Mesenchymal stem cell (in vitro differentiated cells and primary cell): ENCODE data around the gene CCDC136.

Experiments
- DNase-seq: peaks from one replicate; pipeline ENCODE4 v3.0.0-alpha.2; 2013
- H2AFZ ChIP-seq: one replicate; pipeline ENCODE4 v1.6.1; 2013; ENCODE audit warnings: low read depth, mild to moderate bottlenecking, control low read depth, inconsistent platforms, low read length, moderate library complexity
- H2AK5ac ChIP-seq: 2 replicates; pipeline ENCODE4 v1.6.1; 2013; ENCODE audit warnings: low read length, moderate library complexity, mild to moderate bottlenecking, inconsistent platforms; ENCODE audit not compliant: severe bottlenecking
- H2BK120ac ChIP-seq: one replicate; pipeline ENCODE4 v1.6.1; 2013; ENCODE audit warnings: low read depth, mild to moderate bottlenecking, inconsistent platforms, low read length, moderate library complexity
- H2BK12ac ChIP-seq, 2 experiments: one replicate each; pipeline ENCODE4 v1.6.1; 2013; ENCODE audit warnings: inconsistent platforms in 2 of 2, low read length in 2 of 2, mild to moderate bottlenecking in 2 of 2, moderate library complexity in 2 of 2, control low read depth in 1 of 2
- H2BK15ac ChIP-seq: one replicate; pipeline ENCODE4 v1.6.1; 2013; ENCODE audit warnings: mild to moderate bottlenecking, low read depth, inconsistent platforms; ENCODE audit not compliant: poor library complexity, severe bottlenecking
- H2BK5ac ChIP-seq: 2 replicates; pipeline ENCODE4 v1.6.1; 2013; ENCODE audit warnings: low read depth, mild to moderate bottlenecking, low read length, control low read depth, inconsistent platforms; ENCODE audit not compliant: poor library complexity, severe bottlenecking
- H3K14ac ChIP-seq, 2 experiments: one replicate each; pipeline ENCODE4 v1.6.1; 2013; ENCODE audit warnings: inconsistent platforms in 2 of 2, low read length in 2 of 2, control low read depth in 1 of 2, mild to moderate bottlenecking in 1 of 2, moderate library complexity in 1 of 2
- H3K18ac ChIP-seq, 2 experiments: one replicate each; pipeline ENCODE4 v1.6.1; 2013; ENCODE audit warnings: inconsistent platforms in 2 of 2, low read length in 2 of 2, control low read depth in 1 of 2, low read depth in 1 of 2, mild to moderate bottlenecking in 1 of 2
- H3K23ac ChIP-seq, 2 experiments: one replicate each; pipeline ENCODE4 v1.6.1; 2013; ENCODE audit warnings: inconsistent platforms in 2 of 2, low read length in 2 of 2, mild to moderate bottlenecking in 2 of 2, moderate library complexity in 2 of 2, control low read depth in 1 of 2
- H3K27ac ChIP-seq: 2 replicates; pipeline ENCODE4 v1.5.1; 2013; ENCODE audit warnings: mild to moderate bottlenecking, moderate library complexity, low read length, control low read depth, inconsistent platforms; ENCODE audit not compliant: poor library complexity, severe bottlenecking
- H3K27me3 ChIP-seq, 2 experiments: 2 replicates each; pipeline versions ENCODE4 v1.6.1 to v1.7.0; 2013; ENCODE audit warnings: low read length in 2 of 2, mild to moderate bottlenecking in 2 of 2, moderate library complexity in 2 of 2, control low read depth in 1 of 2, inconsistent platforms in 1 of 2; ENCODE audit not compliant: control insufficient read depth in 1 of 2, insufficient read depth in 1 of 2
- H3K36me3 ChIP-seq, 2 experiments: 2 replicates each; pipeline versions ENCODE4 v1.6.1 to v1.7.0; 2013; ENCODE audit warnings: low read length in 2 of 2, control low read depth in 1 of 2, inconsistent platforms in 1 of 2, low read depth in 1 of 2, mild to moderate bottlenecking in 1 of 2; ENCODE audit not compliant: insufficient read depth in 2 of 2, control insufficient read depth in 1 of 2
- H3K4ac ChIP-seq, 2 experiments: one replicate each; pipeline ENCODE4 v1.6.1; 2013; ENCODE audit warnings: inconsistent platforms in 2 of 2, low read length in 2 of 2, mild to moderate bottlenecking in 2 of 2, moderate library complexity in 2 of 2, control low read depth in 1 of 2, low read depth in 1 of 2
- H3K4me1 ChIP-seq: 2 replicates; pipeline ENCODE4 v1.6.1; 2013; ENCODE audit warnings: low read depth, low read length, control low read depth; ENCODE audit not compliant: control insufficient read depth, insufficient read depth
- H3K4me2 ChIP-seq: 2 replicates; pipeline ENCODE4 v1.6.1; 2013; ENCODE audit warnings: low read length, mild to moderate bottlenecking, inconsistent platforms; ENCODE audit not compliant: poor library complexity, severe bottlenecking
- H3K4me3 ChIP-seq, 2 experiments: 2 replicates each; pipeline versions ENCODE4 v1.5.1 to v1.7.0; 2013; ENCODE audit warnings: low read length in 2 of 2, mild to moderate bottlenecking in 2 of 2, control low read depth in 1 of 2, low read depth in 1 of 2; ENCODE audit not compliant: insufficient read depth in 1 of 2
- H3K79me1 ChIP-seq: replicated peaks from 2 replicates; pipeline ENCODE4 v1.6.1; 2013; ENCODE audit warnings: mild to moderate bottlenecking, control low read depth, low read length, inconsistent platforms; ENCODE audit not compliant: poor library complexity, severe bottlenecking
- H3K9ac ChIP-seq: 2 replicates; pipeline ENCODE4 v1.7.0; 2013; ENCODE audit warnings: mild to moderate bottlenecking, low read length, moderate library complexity
- H3K9me3 ChIP-seq: 2 replicates; pipeline ENCODE4 v1.7.0; 2013; ENCODE audit warnings: mild to moderate bottlenecking, low read length; ENCODE audit not compliant: control insufficient read depth
- H4K8ac ChIP-seq: one replicate; pipeline ENCODE4 v1.6.1; 2013; ENCODE audit warnings: inconsistent platforms, mild to moderate bottlenecking, low read length, moderate library complexity
- H4K91ac ChIP-seq: one replicate; pipeline ENCODE4 v1.6.1; 2013; ENCODE audit warnings: mild to moderate bottlenecking, low read length, inconsistent platforms
- WGBS: methylation state at CpG from one replicate; pipeline ENCODE4 v1.1.7; 2013; ENCODE audit warnings: mixed read lengths; 5-methylcytosine and 5-hydroxymethylcytosine counted together

The CCDC136 gene

GRCh38 chr7:128831994-128832879 is 40.5 kb downstream of the CCDC136 start:
- H2BK12ac ChIP-seq, result peak overlapping the region; percentile 23 to 90
- H3K4me1 ChIP-seq, result peaks cover 61% of the 10 kb centered on the region
- H3K18ac ChIP-seq, result peak overlapping the region; percentile 94 to 97
- H4K8ac ChIP-seq, result peak overlapping the region; percentile 54
- H3K4me3 ChIP-seq, result peak overlapping the region; percentile 61 to 95
- peak; percentile 67 for DNase-seq
- peak overlapping the region; percentile 89 for H2BK120ac ChIP-seq
- peak overlapping the region; percentile 90 for H4K91ac ChIP-seq
- WGBS, result 0% methylated on average over 11 of the region's 22 CpGs
- H3K36me3 ChIP-seq, result peaks cover 22 to 24% of the 10 kb centered on the region in 2 experiments
- no peak overlapping the region for H2BK5ac ChIP-seq
- H3K27ac ChIP-seq, result peak overlapping the region; percentile 82
- no peaks in the 10 kb centered on the region for H3K9me3 ChIP-seq
- H2AFZ ChIP-seq, result no peak overlapping the region
- peak overlapping the region; percentile 95 for H2BK15ac ChIP-seq
- H3K79me1 ChIP-seq, result peaks cover 14% of the 10 kb centered on the region
- peak overlapping the region; percentile 66 to 75 for H3K4ac ChIP-seq
- peak overlapping the region; percentile 37 for H2AK5ac ChIP-seq
- peak overlapping the region; percentile 83 for H3K4me2 ChIP-seq
- H3K14ac ChIP-seq, result peak overlapping the region in 1 of 2 experiments; percentile 84
- H3K27me3 ChIP-seq, result no peaks in the 10 kb centered on the region
- peak overlapping the region; percentile 93 for H3K9ac ChIP-seq
- H3K23ac ChIP-seq, result peak overlapping the region in 1 of 2 experiments; percentile 40

- Histone ChIP-seq H3K14ac (peak overlapping the region in 1 of 2 experiments; percentile 84), H2BK5ac (no peak overlapping the region), H2AFZ (no peak overlapping the region), H3K23ac (peak overlapping the region in 1 of 2 experiments; percentile 40), H2BK15ac (peak overlapping the region; percentile 73), H2AK5ac (peak overlapping the region; percentile 37), H3K36me3 (peaks cover 28 to 30% of the 10 kb centered on the region in 2 experiments), H3K4me3 (peak overlapping the region; percentile 61 to 95), H3K4ac (peak overlapping the region; percentile 66 to 75), H3K4me2 (peak overlapping the region; percentile 83), H4K8ac (peak overlapping the region; percentile 54), H2BK12ac (peak overlapping the region; percentile 23 to 90), H2BK120ac (peak overlapping the region; percentile 89), H3K27me3 (no peaks in the 10 kb centered on the region), H3K27ac (peak overlapping the region; percentile 82), H3K4me1 (peaks cover 55% of the 10 kb centered on the region), H4K91ac (peak overlapping the region; percentile 90), H3K18ac (peak overlapping the region; percentile 94 to 97), H3K9me3 (no peaks in the 10 kb centered on the region), H3K9ac (peak overlapping the region; percentile 93), H3K79me1 (peaks cover 20% of the 10 kb centered on the region)
- DNase-seq, result no peak
- WGBS, result 5% methylated on average over 2 of the region's 2 CpGs
Observed at GRCh38 chr7:128832880-128833147, 41.0 kb downstream of the CCDC136 start.

- Histone ChIP-seq H2BK15ac (peak overlapping the region; percentile 73), H2AFZ (no peak overlapping the region), H3K9me3 (no peaks in the 10 kb centered on the region), H3K4me3 (peak overlapping the region; percentile 61 to 95), H2BK12ac (peak overlapping the region; percentile 23 to 90), H3K14ac (no peak overlapping the region), H4K8ac (peak overlapping the region; percentile 54), H3K4ac (peak overlapping the region; percentile 66 to 75), H2AK5ac (no peak overlapping the region), H2BK120ac (peak overlapping the region; percentile 89), H4K91ac (peak overlapping the region; percentile 90), H2BK5ac (no peak overlapping the region), H3K23ac (no peak overlapping the region), H3K4me1 (peaks cover 50% of the 10 kb centered on the region), H3K4me2 (peak overlapping the region; percentile 83), H3K27ac (peak overlapping the region; percentile 82), H3K27me3 (no peaks in the 10 kb centered on the region), H3K36me3 (peaks cover 33 to 35% of the 10 kb centered on the region in 2 experiments), H3K79me1 (peaks cover 24% of the 10 kb centered on the region), H3K9ac (peak overlapping the region; percentile 93), H3K18ac (peak overlapping the region; percentile 94 to 97)
- peak; percentile 90 for DNase-seq
- WGBS, result 14% methylated on average over 10 of the region's 13 CpGs
Observed at GRCh38 chr7:128833148-128833945, 41.6 kb downstream of the CCDC136 start.

- Histone ChIP-seq H3K27ac (peak overlapping the region; percentile 82), H3K4me3 (peak overlapping the region in 1 of 2 experiments; percentile 64), H3K4me1 (peaks cover 48% of the 10 kb centered on the region), H2BK120ac (no peak overlapping the region), H2AFZ (no peak overlapping the region), H3K9me3 (no peaks in the 10 kb centered on the region), H2BK5ac (no peak overlapping the region), H2BK12ac (no peak overlapping the region), H3K79me1 (peaks cover 30% of the 10 kb centered on the region), H4K91ac (no peak overlapping the region), H4K8ac (no peak overlapping the region), H3K18ac (peak overlapping the region in 1 of 2 experiments; percentile 74), H3K23ac (no peak overlapping the region), H2AK5ac (peak overlapping the region; percentile 69), H3K36me3 (peaks cover 39 to 41% of the 10 kb centered on the region in 2 experiments), H2BK15ac (peak overlapping the region; percentile 15), H3K4ac (no peak overlapping the region), H3K9ac (peak overlapping the region; percentile 85), H3K27me3 (no peaks in the 10 kb centered on the region), H3K14ac (no peak overlapping the region), H3K4me2 (peak overlapping the region; percentile 83)
- WGBS, result no CpG with 5 or more reads among the region's 4 CpGs
- DNase-seq, result peak; percentile 70
Observed at GRCh38 chr7:128833946-128834325, 42.2 kb downstream of the CCDC136 start.
